NCI-H1436 (cell line): ENCODE results near the gene KDM1A.

Experiments used
- DNase-seq: peaks from one replicate; lab custom pipeline; 2025; lab: John Stamatoyannopoulos, UW

KDM1A gene

DNA sequence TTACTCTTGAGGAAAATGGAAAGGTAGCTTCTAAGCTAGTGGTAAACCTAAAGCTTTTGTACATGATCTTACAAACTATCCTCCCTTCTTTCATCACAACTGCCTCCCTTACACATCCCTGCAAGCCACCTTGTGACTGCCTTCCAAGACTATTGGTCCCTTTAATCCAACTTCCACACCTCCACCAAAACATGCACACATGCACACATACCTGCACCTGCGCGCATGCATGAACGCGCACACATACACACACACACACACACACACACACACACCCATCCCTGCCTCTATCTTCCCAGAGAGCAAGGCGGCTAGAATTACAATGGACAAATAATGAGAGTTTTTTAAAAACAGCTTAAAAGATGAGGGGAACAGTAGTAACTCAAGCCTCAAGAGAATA lies 91.1 kb downstream of the KDM1A start:
- DNase-seq: no peak

DNA sequence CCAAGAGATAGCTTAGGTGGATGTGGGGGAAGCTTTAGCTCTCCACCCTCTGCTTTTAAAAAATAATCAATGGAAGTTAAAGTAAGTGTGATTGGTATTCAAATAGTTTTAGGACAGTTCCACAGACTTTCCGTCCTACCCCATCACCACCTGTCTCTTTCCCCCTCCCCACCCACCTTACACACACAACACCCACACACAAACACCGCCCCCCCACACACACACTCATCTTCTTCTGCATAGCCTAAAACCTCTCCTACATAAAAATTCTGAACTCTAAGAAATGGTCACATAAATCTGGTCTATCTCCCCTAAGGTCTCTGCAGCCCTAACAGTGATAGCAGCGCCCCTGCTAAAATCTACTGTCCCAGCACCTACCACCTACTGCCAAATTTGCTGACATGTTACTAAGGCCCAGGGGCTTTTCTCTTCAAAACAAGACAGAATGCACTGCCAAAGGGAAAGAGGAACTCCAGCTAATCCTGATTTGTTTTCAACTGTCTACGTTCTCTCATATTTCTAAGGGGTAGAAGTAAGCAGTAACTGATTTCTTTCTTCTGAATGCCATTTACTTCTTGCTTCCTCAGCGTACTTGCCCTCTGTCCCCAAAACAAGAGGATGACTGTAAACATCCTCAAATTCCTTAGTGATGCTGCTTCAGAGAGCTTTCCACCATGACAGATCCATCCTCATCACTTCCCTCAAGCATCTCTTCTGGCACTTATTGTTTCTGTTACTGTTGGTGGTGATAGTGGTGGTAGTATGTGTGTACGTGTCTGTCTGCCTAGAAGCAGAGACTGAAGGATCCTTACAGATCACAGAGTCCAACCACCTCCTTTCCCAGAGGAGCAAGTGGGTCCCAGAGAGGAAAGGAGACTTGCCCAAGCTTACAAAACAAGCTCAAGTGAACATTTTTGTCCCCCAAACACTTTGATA lies 92.6 kb downstream of the KDM1A start:
- no peak for DNase-seq

DNA sequence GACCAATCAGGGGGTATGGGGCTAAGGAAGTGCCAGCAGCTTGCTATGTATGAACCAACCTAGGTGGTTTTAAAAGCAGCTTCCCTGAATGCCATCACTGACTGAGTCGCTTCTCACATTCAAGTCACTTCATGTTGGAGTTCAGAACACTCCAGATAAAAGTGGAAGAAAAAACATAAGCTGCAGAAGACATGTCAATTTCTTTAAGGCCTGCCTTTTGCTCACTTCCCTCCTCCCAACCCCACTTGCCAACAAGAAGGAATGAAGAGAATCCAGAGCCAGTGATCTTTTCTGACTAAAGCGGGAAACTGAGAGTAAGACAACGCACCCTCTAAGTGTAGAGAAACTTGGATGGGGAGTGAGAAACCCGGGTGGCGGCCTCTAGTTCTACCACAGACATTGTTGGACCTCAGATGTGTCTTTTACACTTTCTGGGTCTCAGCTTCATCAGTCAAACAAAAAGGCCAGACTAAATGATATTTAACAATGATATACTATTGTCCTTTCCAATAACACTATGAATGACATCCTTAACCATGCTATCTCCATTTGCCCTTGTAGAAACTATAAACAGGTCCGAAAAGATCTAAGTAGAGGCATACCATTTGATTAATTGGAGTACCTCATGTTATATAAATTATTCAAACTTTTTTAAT lies 95.3 kb downstream of the KDM1A start:
- DNase-seq: no peak

DNA sequence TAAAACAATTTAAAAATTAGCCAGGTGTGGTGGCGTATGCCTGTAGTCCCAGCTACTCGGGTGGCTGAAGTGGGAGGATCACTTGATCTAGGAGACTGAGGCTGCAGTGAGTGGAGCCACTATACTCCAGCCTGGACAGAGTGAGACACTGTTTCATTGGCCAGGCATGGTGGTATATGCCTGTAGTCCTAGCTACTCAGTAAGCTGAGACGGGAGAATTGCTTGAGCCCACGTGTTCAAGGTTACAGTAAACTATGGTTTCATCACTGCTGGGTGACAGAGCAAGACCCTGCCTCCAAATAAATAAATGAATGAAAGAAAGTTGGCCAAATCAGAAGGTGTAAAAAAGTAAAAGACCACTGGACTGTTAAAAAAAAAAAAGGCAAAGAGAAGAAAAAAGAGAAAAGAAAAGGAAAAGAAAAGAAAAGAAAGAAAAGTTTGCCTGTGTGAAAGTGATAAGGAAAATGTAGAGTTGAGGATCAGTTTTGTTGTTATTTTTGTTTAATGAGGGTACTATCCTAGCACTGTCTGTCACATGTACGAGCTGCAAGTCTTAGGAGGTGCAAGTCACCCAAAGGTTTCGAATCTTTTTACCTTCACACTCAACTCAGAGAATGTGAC lies 97.1 kb downstream of the KDM1A start:
- no peak for DNase-seq

DNA sequence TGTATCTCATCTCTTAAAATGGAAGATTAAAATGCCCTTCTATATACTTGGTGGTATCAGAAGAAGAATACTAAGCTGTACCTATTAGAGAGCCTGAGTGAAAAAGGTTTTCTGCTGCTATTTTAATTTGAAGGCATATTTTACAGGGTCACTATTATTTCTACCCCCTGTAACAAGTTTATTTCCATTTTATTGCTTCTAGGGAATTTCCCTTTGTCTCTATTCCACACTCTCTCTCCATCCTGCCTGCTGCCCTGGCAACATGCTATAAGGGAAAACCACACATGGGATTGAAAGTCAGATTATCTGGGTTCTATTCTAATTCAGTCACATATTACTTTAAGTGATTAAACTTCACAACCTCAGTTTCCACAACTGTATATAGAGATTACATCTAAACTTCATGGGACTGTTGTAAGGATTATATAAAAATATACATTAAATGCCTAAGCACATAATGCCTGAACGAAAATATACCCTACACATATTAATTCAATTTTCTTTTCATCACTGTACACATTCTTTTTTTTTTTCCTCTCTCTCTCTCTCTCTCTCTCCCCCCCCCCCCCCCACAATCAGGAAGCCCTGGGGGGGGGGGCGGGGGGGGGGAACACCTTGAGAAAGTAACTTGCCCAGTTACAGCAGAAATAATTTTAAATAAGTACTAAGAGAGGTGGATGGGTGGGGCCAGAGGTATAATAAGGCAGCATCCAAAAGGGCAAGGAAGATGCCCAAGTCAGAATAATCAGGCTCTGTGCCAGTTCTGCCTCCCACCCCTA lies 97.8 kb downstream of the KDM1A start:
- no peak for DNase-seq

DNA sequence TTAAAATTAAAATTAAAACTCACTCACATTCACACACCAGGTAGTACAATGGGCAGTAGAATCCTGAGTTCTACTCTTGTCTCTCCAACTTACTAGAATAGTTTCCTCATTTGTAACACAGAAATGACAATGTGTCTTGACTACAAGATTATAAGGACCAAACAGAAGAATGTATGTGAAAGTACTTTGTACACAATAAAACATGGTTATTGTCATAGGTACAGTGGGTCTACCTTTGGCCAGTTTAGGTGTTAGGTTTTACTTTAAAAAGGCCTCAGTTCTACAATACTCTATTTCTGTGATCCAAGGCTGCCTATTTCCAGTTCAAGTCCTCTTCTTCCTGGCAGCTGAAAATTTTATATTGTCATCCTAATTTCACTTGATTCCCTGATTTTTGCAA lies 99.1 kb downstream of the KDM1A start:
- no peak for DNase-seq

DNA sequence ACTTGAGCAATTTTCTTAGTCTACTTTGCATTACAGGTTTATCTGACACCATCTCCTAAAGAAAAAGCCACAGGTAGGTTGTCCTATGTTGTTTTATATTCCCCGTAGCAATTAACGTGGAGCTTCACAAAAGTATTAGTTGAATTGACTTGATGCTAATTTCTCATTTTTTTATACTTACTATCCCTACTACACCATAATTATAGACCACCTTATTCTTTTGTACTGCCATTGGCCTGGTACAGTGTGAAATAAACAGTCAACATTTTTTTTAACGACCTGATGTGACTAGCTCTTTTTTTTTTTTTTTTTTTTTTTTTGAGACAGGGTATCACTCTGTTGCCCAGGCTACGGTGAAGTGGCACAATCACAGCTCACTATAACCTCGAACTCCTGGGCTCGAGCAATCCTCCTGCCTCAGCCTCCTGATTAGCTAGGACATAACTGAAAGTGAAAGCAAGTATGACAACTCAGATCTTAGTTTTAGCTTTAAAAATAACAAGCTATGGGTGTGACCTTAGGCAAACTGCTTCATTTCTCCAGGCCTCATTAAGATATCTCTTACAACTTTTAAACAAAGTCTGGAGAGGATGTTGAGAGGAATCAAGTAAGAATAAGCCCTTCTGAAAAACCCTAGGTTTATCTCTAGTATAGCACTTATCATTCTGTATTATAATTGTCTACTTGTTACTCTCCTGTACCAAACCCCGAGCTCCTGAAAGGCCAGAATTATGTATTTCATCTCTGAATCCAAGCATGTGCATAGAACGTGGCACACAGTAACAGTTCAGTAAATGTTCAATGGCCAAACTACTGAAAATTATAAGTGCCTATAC lies 99.9 kb downstream of the KDM1A start:
- no peak for DNase-seq

DNA sequence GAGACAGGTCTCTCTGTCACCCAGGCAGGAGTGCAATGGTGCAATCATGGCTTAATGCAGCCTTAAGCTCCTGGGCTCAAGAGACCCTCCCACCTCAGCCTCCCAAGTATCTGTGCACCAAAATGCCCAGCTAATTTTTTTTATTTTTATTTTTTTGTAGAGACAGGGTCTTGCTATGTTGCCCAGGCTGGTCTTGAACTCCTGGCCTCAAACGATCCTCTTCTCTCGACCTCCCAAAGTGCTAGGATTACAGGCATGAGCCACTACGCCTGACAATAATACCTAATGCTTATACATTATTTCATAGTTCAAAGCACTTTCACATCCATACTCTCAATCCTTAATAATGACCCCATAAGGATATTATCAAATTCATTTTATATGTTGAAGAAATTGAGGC lies 101.1 kb downstream of the KDM1A start:
- DNase-seq: no peak

DNA sequence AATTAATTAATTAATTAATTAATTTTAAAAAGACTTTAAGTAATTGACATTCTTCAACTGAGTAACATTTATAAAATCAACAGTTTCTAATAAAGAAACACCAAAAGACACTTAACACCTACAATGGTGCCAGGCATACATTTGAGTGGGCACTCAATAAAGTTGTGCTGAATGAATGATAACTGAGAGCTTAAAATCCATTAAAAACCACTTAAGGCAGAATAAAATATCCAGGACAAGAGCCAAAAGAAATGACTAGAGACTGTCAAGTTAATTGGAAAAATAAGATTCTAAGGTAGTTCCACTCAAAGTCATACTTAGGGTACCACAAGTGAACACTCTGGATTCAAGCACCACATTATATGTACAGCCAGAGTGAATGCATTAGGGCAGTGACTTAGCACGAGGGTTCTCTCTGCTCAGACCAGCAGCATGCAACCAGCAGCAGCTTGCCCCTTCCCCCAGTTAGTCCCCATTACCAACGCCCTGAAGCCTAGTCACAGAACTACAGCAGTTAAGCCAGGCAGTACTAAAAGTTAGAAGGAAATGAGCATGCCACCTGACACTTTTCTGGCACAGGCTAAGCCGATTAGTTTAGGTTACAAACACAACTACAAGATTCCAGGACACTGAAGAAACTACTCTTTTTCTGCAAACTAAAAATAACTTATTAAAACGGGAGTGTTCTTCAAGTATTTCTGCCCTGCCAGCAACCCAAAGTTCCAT lies 102.9 kb downstream of the KDM1A start:
- no peak for DNase-seq

DNA sequence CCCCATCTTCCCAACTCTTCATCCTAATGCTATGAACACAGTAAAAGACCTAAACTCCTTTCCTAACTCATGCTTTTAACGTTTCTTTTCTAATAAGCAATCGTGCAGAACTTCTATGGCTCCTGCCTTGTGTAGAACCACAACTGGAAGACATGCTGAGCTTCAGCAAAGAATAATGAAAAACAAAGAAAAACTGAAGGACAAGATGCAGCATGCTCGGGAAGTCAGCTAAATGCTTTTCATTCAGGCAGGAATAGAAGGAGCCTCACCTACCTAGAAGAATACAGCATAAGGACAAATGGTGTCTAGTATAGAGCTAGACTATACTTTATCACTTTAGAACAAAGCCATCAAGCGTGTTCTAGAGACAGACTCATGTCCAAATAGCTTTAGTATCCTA lies 103.5 kb downstream of the KDM1A start:
- no peak for DNase-seq

DNA sequence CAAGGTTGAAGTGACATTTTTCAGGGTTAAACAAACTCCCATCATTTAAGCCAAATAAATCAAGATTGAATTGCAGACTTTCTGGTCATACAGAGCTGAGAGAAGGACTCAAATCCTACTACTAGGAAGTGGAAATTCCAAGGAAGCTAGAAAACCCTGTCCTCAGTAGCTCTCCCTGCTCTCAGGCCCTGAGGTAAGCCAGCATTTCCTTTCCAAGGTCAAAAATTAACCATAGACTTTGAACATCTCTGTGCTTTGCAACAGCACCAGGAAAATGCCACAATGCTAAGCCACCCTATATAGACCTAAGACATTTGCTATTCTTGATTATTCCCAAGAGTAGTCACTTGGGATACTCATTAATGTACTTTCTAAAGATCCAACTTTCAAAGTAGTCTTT lies 104.3 kb downstream of the KDM1A start:
- no peak for DNase-seq

DNA sequence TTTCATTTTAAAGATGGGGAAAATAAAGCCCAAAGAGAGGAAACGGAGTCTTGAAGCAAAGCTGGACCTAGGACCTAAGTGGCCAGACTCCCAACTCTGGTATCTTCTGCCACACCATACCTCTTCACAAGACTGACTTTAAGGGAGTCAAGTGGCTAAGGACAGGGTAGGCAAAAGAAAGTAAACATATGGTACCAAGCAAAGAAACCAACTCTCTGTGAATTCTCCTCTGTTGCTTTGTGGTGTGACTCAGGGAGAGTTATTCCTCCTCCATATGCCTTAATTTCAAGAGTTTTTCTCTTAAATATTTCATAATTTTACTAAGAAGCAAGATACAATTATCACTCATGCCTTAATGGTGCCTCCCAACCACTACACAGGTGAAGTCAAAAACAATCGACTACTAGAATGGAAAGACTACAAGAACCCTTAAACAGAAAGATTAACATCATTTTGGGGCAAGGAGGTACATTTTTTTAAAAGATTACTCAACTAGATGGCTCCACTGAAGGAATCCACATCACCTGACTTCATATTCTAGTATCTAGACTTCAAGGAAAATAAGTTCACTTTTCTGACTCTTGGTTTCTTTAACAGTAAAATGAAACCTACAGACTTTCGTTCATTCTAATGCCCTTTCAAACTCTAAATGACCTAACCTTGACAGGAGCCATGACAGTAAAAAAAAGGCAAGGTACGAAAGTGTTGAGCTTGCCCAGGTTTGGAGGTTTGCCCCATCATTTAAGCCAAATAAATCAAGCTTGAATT lies 105.2 kb downstream of the KDM1A start:
- DNase-seq: no peak

DNA sequence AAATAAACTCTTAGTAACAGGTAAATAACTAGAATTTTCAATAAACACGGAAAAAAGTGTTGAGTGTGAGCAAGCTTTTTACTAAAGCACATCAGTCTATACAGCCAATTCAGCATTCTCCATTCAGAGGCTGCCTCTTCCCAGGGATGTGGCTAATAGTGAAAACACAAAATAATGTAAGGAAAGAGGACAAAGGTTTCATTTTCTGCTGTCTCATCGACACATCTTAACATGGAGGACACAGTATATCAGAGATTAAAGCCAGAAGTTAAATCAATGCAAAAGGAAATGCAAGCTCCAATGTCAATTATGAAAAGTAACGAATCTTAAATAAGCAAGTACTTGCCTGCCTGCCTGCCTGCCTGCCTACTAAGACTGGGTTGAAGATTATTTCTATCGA lies 106.2 kb downstream of the KDM1A start:
- DNase-seq: no peak

DNA sequence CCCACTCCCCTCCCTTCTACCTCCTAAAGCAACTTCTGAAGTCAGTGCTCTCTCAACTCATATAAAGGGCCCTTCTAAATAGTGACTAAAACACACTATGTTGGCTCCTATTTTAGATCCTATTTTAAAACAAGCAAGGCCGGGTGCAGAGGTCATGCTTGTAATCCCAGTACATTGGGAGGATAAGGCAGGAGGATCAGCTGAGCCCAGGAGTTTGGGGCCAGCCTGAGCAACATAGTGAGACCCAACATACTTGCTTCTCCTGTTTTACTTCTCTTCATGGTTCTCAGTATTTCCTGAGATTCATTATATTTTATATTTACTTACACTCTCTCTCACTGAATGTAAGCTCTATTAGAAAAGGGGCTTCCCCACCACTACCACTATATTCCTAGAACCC lies 106.9 kb downstream of the KDM1A start:
- no peak for DNase-seq

DNA sequence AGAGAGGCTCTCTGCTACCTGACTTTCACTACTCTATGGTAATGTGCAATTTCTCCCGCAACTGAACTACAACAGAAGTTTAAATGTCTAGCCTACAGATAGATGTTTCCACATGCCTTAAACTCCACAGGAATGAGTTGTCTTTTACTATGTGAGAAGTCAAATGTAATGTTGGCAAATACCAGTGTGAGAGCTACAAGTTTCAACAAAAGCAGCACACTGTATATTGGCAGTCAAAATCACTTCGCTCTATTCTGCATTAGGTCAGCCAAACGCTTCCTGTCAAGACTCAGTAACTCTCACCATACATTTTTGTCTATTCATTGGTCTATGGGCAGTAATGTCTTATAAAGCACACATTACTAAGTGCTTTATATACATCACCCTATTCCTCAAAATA lies 107.5 kb downstream of the KDM1A start:
- no peak for DNase-seq

DNA sequence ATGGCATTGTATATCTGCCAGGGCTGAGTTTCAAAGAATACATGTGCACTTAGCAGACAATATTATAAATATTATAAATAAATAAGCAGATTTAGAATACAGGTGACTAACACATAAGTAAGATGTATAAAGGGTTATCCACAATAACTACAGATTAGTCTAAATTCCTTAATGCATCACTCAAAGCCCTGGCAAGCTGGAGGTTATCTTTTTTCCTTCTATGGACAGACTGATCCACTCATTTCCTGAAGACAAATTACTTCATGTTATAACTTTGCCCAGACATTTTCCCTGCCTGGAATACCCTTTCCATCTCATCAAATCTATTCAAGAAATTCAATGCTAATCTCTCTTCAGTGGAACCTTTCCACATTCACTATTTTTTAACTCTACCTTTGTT lies 110.6 kb downstream of the KDM1A start:
- DNase-seq: no peak

DNA sequence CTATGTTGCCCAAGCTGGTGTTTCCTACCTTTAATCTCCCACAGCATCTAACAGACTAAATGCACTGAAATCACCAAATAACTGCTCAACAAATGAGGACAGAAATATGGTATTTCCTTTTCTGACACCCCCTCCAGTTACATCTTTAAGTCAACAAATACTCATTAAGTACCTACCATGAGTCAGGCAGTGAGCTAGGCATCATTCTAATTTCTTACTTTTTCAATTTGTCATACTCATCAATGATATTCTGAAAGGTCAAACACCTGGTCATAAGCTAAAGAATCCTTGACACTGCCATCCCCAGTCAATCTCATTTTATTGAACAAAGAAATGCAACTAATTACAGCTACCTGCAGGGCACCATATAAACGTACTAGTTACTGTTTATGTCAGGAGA lies 112.8 kb downstream of the KDM1A start:
- no peak for DNase-seq
